ENCODE measurements around the gene GINS2.
A peak's percentile ranks its signal among the peaks of the same experiment; 100 is the strongest.

GINS2 gene

GRCh38 chr16:85636234-85636812 is 52.4 kb downstream of the GINS2 start:
- Histone ChIP-seq H3K4me3 (ENCODE audit: low read depth, low read length) (no peak overlapping the region), H3K27ac (no peak overlapping the region), H3K27me3 (replicated peaks) (no peaks in the 10 kb centered on the region), H3K36me3 (replicated peaks) (no peaks in the 10 kb centered on the region)
- DNase-seq: no peak
- in situ Hi-C loops (cut with HindIII; ENCODE audit: low pct_ligation_motif_present, low sequenced_read_pairs): no loop called here
- TF ChIP-seq CTCF (IDR thresholded peaks at IDR 0.05; ENCODE audit: low read depth, low read length, missing control alignments): no peak

- no peak overlapping the region for H3K4me3 ChIP-seq (ENCODE audit: low read depth, low read length)
- in situ Hi-C loops (cut with HindIII; ENCODE audit: low pct_ligation_motif_present, low sequenced_read_pairs): no loop called here
- no peak overlapping the region for H3K27ac ChIP-seq
- TF ChIP-seq CTCF (IDR thresholded peaks at IDR 0.05; ENCODE audit: low read depth, low read length, missing control alignments): no peak
- H3K27me3 ChIP-seq (replicated peaks): no peaks in the 10 kb centered on the region
- no peaks in the 10 kb centered on the region for H3K36me3 ChIP-seq (replicated peaks)
- no peak for DNase-seq
Measured at GRCh38 chr16:85635545-85636140, 53.1 kb downstream of the GINS2 start.

GRCh38 chr16:85634747-85635544 is 53.8 kb downstream of the GINS2 start:
- no peak for DNase-seq
- no peaks in the 10 kb centered on the region for H3K36me3 ChIP-seq (replicated peaks)
- TF ChIP-seq CTCF (IDR thresholded peaks at IDR 0.05; ENCODE audit: low read depth, low read length, missing control alignments): peak; percentile 53
- in situ Hi-C loops (cut with HindIII; ENCODE audit: low pct_ligation_motif_present, low sequenced_read_pairs): no loop called here
- H3K27ac ChIP-seq: no peak overlapping the region
- H3K4me3 ChIP-seq (ENCODE audit: low read depth, low read length): no peak overlapping the region
- no peaks in the 10 kb centered on the region for H3K27me3 ChIP-seq (replicated peaks)

GRCh38 chr16:85633888-85634287 is 54.9 kb downstream of the GINS2 start:
- in situ Hi-C loops (cut with HindIII; ENCODE audit: low pct_ligation_motif_present, low sequenced_read_pairs): no loop called here
- TF ChIP-seq CTCF (IDR thresholded peaks at IDR 0.05; ENCODE audit: low read depth, low read length, missing control alignments): no peak

GRCh38 chr16:85633438-85633743 is 55.4 kb downstream of the GINS2 start:
- DNase-seq: no peak
- in situ Hi-C loops (cut with HindIII; ENCODE audit: low pct_ligation_motif_present, low sequenced_read_pairs): no loop called here
- Histone ChIP-seq H3K27me3 (replicated peaks) (no peaks in the 10 kb centered on the region), H3K36me3 (replicated peaks) (no peaks in the 10 kb centered on the region), H3K27ac (no peak overlapping the region), H3K4me3 (ENCODE audit: low read depth, low read length) (no peak overlapping the region)
- no peak for TF ChIP-seq CTCF (IDR thresholded peaks at IDR 0.05; ENCODE audit: low read depth, low read length, missing control alignments)

More at GRCh38 chr16:85633888-85634287, 54.9 kb downstream of the GINS2 start:
- Histone ChIP-seq H3K36me3 (replicated peaks) (no peaks in the 10 kb centered on the region), H3K4me3 (ENCODE audit: low read depth, low read length) (no peak overlapping the region), H3K27me3 (replicated peaks) (no peaks in the 10 kb centered on the region), H3K27ac (no peak overlapping the region)
- DNase-seq: no peak

All from brain microvascular endothelial cell (primary cell).